Transverse colon (tissue), 4 donors: Measurements from ENCODE around the gene OLIG2. TPM values are rescaled to one million over a fixed set of nuclear protein-coding genes. Genes with fewer than 3 reads are reported as not detected.

Experiments used
- DNase-seq: peaks from one replicate; pipeline ENCODE4 v3.0.0-alpha.2; 2019
- H3K27ac ChIP-seq, 4 donors: fragments of 200-600 bp; sonication (generic); 2 replicates each; pipeline ENCODE4 v1.5.1; 2016 to 2018; ENCODE audit warnings: inconsistent platforms in 4 of 4
- H3K27me3 ChIP-seq: fragments of 200-600 bp; sonication (generic); 2 replicates; pipeline ENCODE4 v1.5.1; 2017; ENCODE audit warnings: inconsistent platforms
- H3K36me3 ChIP-seq, 4 donors: fragments of 200-600 bp; sonication (generic); 2 replicates each; pipeline ENCODE4 v1.5.1; 2017 to 2019; ENCODE audit warnings: inconsistent platforms in 4 of 4
- H3K4me1 ChIP-seq, 4 donors: fragments of 200-600 bp; sonication (generic); 2 replicates each; pipeline ENCODE4 v1.5.1; 2017 to 2020; ENCODE audit warnings: inconsistent platforms in 4 of 4
- H3K4me3 ChIP-seq, 4 donors: fragments of 200-600 bp; sonication (generic); 1 replicate in 1 of 4; 2 replicates in 3 of 4; pipeline versions ENCODE4 v1.5.1 to v1.6.1; 2017 to 2019; ENCODE audit warnings: inconsistent platforms in 4 of 4
- H3K9me3 ChIP-seq, 2 donors: fragments of 200-600 bp; sonication (generic); 2 replicates each; pipeline ENCODE4 v1.5.1; 2017 to 2019; ENCODE audit warnings: inconsistent platforms in 2 of 2
- CTCF ChIP-seq, 5 experiments: fragments of 200-600 bp in 3 of 5; fragments of 450-650 bp in 2 of 5; sonication (generic) in 3 of 5; IDR thresholded peaks; 1 replicate in 2 of 5; 2 replicates in 3 of 5; pipeline ENCODE4 v1.5.1; 2016 to 2017; ENCODE audit warnings: antibody characterized with exemption in 5 of 5, inconsistent platforms in 3 of 5, mild to moderate bottlenecking in 2 of 5, moderate library complexity in 1 of 5
- EP300 ChIP-seq: sonication (generic); formaldehyde crosslinking; IDR thresholded peaks from one replicate; pipeline ENCODE4 v1.6.1; 2017; ENCODE audit warnings: antibody characterized with exemption, low read depth
- POLR2A ChIP-seq: fragments of 450-650 bp; IDR thresholded peaks from one replicate; pipeline ENCODE4 v1.6.1; 2016; ENCODE audit warnings: antibody characterized with exemption, mild to moderate bottlenecking, moderate library complexity
- POLR2AphosphoS5 ChIP-seq, 3 donors: sonication (generic); formaldehyde crosslinking; IDR thresholded peaks; one replicate each; pipeline ENCODE4 v1.6.1; 2016; ENCODE audit warnings: antibody characterized with exemption in 3 of 3
- WGBS, 2 donors: methylation state at CpG; one replicate each; pipeline ENCODE4 v1.1.5; 2018; ENCODE audit warnings: low coverage in 1 of 2; 5-methylcytosine and 5-hydroxymethylcytosine counted together
- in situ Hi-C, 4 donors: fragments of 200-750 bp; cut with MboI; loops; one replicate each; pipeline versions ENCODE4 v1.15.0 to v1.15.1; 2017; ENCODE audit warnings: low sequenced_read_pairs in 3 of 4, low pct_ligation_motif_present in 1 of 4, low pct_unique_long_range_greater_than_20kb in 1 of 4
- intact Hi-C: fragments of 100-400 bp; cut with DNase I; formaldehyde crosslinking; loops from one replicate; pipeline ENCODE4 v1.15.1; 2023; ENCODE audit warnings: low total_unique reads
- total RNA-seq, 4 donors: library from RNA; depleted of rRNA; stranded (reverse); fragments of >200 nt; gene quantifications; one replicate each; pipeline ENCODE4 v1.1.0, GENCODE V29; 2016

OLIG2 gene
- total RNA-seq, 4 donors from 2014 or later = not detected

DNA sequence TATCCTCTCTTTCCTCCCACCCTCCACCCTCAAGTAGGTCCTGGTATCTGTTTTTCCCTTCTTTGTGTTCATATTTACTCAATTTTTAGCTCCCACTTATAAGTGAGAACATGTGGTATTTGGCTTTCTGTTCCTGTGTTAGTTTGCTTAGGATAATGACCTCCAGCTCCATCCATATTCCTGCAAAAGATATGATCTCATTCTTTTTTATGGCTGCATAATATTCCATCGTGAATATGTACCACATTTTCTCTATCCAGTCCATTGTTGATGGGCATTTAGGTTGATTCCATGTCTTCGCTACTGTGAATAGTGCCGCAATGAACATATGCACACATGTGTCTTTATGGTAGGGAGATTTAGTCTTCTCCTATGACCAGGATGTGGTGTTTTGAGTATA, 14.5 kb downstream of the OLIG2 start:
- Histone ChIP-seq H3K27me3 (peaks cover 52% of the 10 kb centered on the region), H3K9me3 (no peaks in the 10 kb centered on the region), H3K27ac (no peak overlapping the region), H3K36me3 (no peaks in the 10 kb centered on the region), H3K4me3 (no peak overlapping the region), H3K4me1 (no peaks in the 10 kb centered on the region)
- intact Hi-C loops (no loop called here), in situ Hi-C loops (no loop called here)
- no peak for DNase-seq
- TF ChIP-seq EP300 (no peak), POLR2AphosphoS5 (IDR thresholded peaks at IDR 0.05) (no peak)
- WGBS, 2 donors = 86% methylated on average over 3 of the region's 3 CpGs

- Histone ChIP-seq H3K9me3 (no peaks in the 10 kb centered on the region), H3K27me3 (peaks cover 42% of the 10 kb centered on the region), H3K4me3 (no peak overlapping the region), H3K4me1 (no peaks in the 10 kb centered on the region), H3K27ac (no peak overlapping the region), H3K36me3 (no peaks in the 10 kb centered on the region)
- 20 to 61% methylated on average over 1 to 2 of the region's 2 CpGs for WGBS, 2 donors
- in situ Hi-C loops = no loop called here
- intact Hi-C loops = no loop called here
- TF ChIP-seq EP300 (no peak), POLR2AphosphoS5 (IDR thresholded peaks at IDR 0.05) (no peak)
- DNase-seq = no peak
Measured at GRCh38 chr21:33041981-33042380, 16.2 kb downstream of the OLIG2 start.

- Histone ChIP-seq H3K4me3 (no peak overlapping the region), H3K27ac (no peak overlapping the region), H3K36me3 (no peaks in the 10 kb centered on the region), H3K4me1 (no peaks in the 10 kb centered on the region), H3K27me3 (peaks cover 49% of the 10 kb centered on the region), H3K9me3 (no peaks in the 10 kb centered on the region)
- no peak for DNase-seq
- in situ Hi-C loops = no loop called here
- TF ChIP-seq POLR2AphosphoS5 (IDR thresholded peaks at IDR 0.05) = no peak
- 0 to 55% methylated on average over 1 to 4 of the region's 4 CpGs for WGBS, 2 donors
- intact Hi-C loops = no loop called here
Measured at GRCh38 chr21:33042812-33043211, 17.1 kb downstream of the OLIG2 start.

DNA sequence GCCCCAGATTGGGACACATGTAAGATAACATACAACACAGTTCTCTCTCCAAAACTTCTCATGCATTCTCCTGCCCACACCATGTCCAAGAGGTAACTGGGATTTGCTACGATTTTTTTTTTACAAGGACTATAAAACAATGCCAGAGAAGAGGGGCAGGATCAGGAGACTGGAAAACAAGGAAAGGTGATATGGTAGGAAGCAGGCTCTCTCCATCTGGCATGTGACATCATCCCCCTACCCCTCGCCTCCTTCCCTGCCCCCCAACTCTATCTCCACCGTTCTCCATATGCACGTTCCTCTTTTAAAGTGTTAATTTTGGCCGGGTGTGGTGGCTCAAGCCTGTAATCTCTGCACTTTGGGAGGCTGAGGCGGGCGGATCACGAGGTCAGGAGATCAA, 20.7 kb downstream of the OLIG2 start:
- peaks cover 39% of the 10 kb centered on the region for H3K27me3 ChIP-seq
- intact Hi-C loops = no loop called here

DNA sequence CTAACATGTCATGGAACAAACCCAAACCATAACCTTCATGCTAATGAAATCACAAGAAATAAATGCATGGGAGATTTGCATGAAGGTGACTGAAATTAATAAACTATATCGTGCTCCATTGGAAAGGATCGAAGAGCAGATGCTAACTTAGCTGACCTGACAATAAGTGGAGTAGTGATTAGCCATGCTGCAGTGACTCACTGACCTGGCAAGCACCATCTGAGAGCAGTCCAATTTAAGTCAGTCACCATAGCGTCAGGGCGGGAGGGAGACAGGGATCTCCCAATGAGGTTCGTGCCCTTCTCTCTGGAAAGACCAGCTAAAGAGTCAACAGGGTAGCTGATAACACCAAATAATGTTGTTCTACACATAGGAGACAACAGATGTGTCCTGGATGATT, 21.5 kb downstream of the OLIG2 start:
- intact Hi-C loops = no loop called here
- Histone ChIP-seq H3K27me3 (peaks cover 36% of the 10 kb centered on the region), H3K9me3 (no peaks in the 10 kb centered on the region), H3K4me3 (no peak overlapping the region), H3K27ac (no peak overlapping the region), H3K36me3 (no peaks in the 10 kb centered on the region), H3K4me1 (no peaks in the 10 kb centered on the region)
- no peak for TF ChIP-seq EP300
- no peak for TF ChIP-seq CTCF (IDR thresholded peaks at IDR 0.05)
- no peak for TF ChIP-seq POLR2A
- no peak for TF ChIP-seq POLR2AphosphoS5 (IDR thresholded peaks at IDR 0.05)
- in situ Hi-C loops = no loop called here
- DNase-seq = no peak
- 57 to 64% methylated on average over 2 to 5 of the region's 5 CpGs for WGBS, 2 donors

More for the DNA sequence above, 20.7 kb downstream of the OLIG2 start:
- Histone ChIP-seq H3K4me1 (no peaks in the 10 kb centered on the region), H3K9me3 (no peaks in the 10 kb centered on the region), H3K36me3 (no peaks in the 10 kb centered on the region), H3K27ac (no peak overlapping the region), H3K4me3 (no peak overlapping the region)
- in situ Hi-C loops = no loop called here
- TF ChIP-seq POLR2AphosphoS5 (IDR thresholded peaks at IDR 0.05) (no peak), CTCF (IDR thresholded peaks at IDR 0.05) (no peak)
- no peak for DNase-seq
- whole genome bisulfite sequencing, 2 donors = 57 to 63% methylated on average over 5 to 8 of the region's 8 CpGs

- no peak for TF ChIP-seq EP300
- no peak for TF ChIP-seq POLR2AphosphoS5 (IDR thresholded peaks at IDR 0.05)
- no peak for TF ChIP-seq POLR2A
- TF ChIP-seq CTCF (IDR thresholded peaks at IDR 0.05) = no peak
- Histone ChIP-seq H3K4me1 (no peaks in the 10 kb centered on the region), H3K27ac (no peak overlapping the region), H3K27me3 (peaks cover 15% of the 10 kb centered on the region), H3K4me3 (no peak overlapping the region), H3K36me3 (no peaks in the 10 kb centered on the region), H3K9me3 (no peaks in the 10 kb centered on the region)
- intact Hi-C loops (no loop called here), in situ Hi-C loops (no loop called here)
- 86 to 91% methylated on average over 6 to 16 of the region's 16 CpGs for WGBS, 2 donors
- DNase-seq = no peak
Measured at GRCh38 chr21:33051925-33052324, 26.2 kb downstream of the OLIG2 start.
